Omental fat pad (tissue), 4 donors: Measurements from ENCODE around the gene EEF1A1. TPM values are rescaled to one million over a fixed set of nuclear protein-coding genes. Genes with fewer than 3 reads are reported as not detected.
"Not testable (repeated sequence)": the region's sequence is repeated elsewhere in the genome, so short reads cannot be mapped to it uniquely, and the experiment has no call there.

ENCODE experiments used
- ATAC-seq: fragments of 150-250 bp; one replicate; pipeline ENCODE4 v1.9.1; 2016; ENCODE audit warnings: mild to moderate bottlenecking, moderate library complexity; ENCODE audit not compliant: low FRiP score
- DNase-seq: peaks from one replicate; pipeline ENCODE4 v3.0.0-alpha.2; 2019; ENCODE audit warnings: low spot score
- CTCF ChIP-seq, 3 donors: fragments of 450-650 bp; IDR thresholded peaks; one replicate each; pipeline ENCODE4 v1.5.1; 2016 to 2017; ENCODE audit warnings: antibody characterized with exemption in 3 of 3, mild to moderate bottlenecking in 3 of 3, moderate library complexity in 2 of 3
- total RNA-seq, 4 donors: library from RNA; depleted of rRNA; stranded (reverse); fragments of >200 nt; gene quantifications; one replicate each; pipeline ENCODE4 v1.1.0, GENCODE V29; 2016

EEF1A1 gene
- total RNA-seq, 4 donors from 2014 or later, result 9,027 to 13,209 (median 10,672) TPM

DNA sequence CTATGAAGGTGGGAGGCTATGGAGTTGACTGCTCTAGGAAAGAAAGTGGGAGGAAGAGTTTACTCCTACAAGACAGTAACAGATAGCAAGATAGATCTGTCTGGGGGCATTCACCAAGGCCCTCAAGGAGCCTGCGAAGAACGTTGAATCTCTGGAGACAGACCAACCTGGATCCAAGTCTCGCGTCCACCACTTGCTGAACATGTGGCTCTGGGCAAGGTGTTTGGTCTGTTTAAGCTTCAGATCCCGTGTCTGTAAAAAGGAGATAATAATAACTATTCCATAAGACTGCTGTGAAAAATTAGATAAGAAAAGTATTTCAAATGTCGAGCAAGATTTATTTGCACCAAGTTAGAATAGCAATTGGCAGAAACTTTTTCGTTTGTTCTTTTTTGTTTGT lies 8.1 kb upstream of the EEF1A1 start:
- DNase-seq (no peak), ATAC-seq (no peak)
- no peak for TF ChIP-seq CTCF (IDR thresholded peaks at IDR 0.05)

DNA sequence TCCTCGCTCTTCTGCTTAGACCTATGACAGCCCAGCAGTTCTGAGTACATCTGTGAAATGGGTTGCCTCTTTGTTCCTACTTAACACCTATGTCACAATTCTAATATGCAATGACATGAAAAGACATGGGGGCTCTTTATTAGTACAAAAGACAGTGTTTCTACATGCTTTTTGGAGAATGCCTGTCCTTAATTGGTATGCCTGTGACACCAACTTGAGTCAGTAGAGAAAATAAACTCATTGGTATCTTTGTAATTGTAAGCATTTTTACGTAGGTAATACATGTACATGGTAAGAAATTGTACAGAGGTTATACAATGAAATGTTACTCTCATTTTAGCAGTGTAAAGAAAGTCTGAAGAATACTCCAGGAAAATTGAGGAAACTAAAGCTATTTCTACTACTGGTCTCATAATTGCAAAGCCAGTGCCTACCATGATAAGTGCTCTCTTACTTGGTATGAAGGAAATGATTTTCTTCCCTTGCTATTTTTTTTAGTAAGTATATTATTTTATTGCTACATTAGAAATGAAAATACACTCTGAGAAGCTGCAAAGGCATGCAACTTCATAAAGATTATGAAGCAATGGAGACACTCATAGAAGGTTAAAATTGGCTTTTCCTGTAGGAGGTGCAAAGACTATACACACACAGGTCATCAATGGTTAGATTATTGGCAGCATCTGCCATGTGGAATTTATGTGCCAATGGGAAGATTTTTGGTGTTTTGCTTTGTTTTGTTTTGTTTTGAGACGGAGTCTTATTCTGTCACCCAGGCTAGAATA lies 4.9 kb upstream of the EEF1A1 start:
- TF ChIP-seq CTCF (IDR thresholded peaks at IDR 0.05), result no peak

DNA sequence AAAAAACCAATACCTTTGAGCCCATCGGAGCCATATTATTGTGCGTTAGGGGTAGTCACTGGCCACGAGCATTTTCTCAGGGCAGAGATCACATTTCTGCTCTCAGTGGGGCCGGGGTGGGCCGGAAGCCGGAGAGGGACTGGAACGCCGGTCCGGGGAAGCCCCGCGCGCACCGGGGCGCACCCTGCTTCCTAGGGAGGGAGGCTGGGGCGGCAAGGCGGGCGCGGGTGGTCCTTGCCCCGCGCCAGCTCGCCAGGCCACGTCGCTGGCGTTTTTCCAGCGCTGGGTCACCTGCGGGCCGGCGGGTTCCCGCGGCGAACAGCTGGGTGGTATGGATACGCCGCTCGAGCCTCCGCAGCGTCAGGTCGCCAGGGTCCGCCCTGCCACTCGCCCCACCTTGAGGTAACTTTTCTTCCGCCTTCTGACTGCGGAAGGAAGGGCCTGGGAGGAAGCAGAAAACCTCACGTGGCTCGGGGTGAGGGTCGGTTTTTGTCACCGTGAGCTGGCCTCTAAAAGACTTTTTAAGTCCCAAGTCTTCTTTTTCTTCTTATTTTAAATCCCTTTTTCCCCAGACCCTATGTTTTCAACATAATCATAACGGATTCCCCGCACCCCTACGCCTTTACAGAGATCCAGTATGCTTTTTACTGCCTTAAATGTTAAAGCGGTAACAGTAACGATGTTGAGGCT lies 2.7 kb upstream of the EEF1A1 start:
- DNase-seq (peak; percentile 31), ATAC-seq (peak; percentile 17)
- no peak for TF ChIP-seq CTCF (IDR thresholded peaks at IDR 0.05)

More for the DNA sequence above, 4.9 kb upstream of the EEF1A1 start:
- ATAC-seq, result no peak
- no peak for DNase-seq

DNA sequence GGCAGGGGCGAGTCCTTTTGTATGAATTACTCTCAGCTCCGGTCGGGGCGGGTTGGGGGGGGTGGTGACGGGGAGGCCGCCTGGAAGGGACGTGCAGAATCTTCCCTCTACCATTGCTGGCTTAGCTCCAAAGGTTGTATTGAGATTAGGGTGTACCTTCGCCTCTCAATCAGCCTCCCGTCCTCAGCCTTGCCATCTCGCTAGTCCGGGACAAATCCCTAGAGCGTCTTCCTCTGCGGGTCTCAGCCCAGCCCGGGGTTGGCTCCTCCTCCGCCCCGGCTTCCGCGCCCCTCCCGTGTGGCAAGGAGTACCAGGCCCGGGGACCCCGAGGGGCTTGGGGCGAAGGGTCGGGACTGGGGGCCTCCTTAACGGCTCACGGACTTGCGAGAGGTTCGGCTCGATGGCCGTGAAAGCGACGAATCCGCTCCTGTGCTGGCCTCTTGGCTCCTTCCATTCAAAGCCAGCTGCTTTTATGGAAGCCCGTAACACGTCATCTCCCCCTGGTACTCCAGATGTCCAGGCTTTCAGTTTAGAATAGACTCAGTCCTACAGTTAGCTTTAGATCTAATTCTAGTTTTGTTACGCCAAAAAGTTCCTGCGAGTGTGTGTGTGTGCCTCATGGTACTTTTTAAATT lies 636 bp upstream of the EEF1A1 start:
- TF ChIP-seq CTCF (IDR thresholded peaks at IDR 0.05), result no peak
- peak; percentile 43 for DNase-seq
- peak; percentile 62 for ATAC-seq

DNA sequence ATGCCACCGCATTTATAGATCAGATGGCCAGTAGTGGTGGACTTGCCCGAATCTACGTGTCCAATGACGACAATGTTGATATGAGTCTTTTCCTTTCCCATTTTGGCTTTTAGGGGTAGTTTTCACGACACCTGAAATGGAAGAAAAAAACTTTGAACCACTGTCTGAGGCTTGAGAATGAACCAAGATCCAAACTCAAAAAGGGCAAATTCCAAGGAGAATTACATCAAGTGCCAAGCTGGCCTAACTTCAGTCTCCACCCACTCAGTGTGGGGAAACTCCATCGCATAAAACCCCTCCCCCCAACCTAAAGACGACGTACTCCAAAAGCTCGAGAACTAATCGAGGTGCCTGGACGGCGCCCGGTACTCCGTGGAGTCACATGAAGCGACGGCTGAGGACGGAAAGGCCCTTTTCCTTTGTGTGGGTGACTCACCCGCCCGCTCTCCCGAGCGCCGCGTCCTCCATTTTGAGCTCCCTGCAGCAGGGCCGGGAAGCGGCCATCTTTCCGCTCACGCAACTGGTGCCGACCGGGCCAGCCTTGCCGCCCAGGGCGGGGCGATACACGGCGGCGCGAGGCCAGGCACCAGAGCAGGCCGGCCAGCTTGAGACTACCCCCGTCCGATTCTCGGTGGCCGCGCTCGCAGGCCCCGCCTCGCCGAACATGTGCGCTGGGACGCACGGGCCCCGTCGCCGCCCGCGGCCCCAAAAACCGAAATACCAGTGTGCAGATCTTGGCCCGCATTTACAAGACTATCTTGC lies 725 bp downstream of the EEF1A1 start:
- TF ChIP-seq CTCF (IDR thresholded peaks at IDR 0.05), result no peak
- ATAC-seq, result peak; percentile 13
- peak; percentile 47 for DNase-seq

- ATAC-seq, DNase-seq: not testable (repeated sequence)
These were observed 1.6 kb downstream of the EEF1A1 start for GRCh38 chr6:73518982-73519881.

DNA sequence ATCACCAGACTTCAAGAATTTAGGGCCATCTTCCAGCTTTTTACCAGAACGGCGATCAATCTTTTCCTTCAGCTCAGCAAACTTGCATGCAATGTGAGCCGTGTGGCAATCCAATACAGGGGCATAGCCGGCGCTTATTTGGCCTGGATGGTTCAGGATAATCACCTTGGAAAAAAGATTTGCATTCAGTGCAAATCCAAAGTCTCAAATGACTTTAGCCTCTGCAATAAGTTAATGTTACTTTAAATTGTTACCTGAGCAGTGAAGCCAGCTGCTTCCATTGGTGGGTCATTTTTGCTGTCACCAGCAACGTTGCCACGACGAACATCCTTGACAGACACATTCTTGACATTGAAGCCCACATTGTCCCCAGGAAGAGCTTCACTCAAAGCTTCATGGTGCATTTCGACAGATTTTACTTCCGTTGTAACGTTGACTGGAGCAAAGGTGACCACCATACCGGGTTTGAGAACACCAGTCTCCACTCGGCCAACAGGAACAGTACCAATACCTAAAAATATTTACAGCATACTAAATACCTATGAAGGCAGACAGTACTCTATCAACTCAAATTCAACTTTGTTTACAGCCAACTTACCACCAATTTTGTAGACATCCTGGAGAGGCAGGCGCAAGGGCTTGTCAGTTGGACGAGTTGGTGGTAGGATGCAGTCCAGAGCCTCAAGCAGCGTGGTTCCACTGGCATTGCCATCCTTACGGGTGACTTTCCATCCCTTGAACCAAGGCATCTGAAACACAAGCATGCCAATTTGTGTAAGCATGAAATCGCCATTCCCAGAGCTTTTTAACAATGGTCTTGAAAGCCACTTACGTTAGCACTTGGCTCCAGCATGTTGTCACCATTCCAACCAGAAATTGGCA lies 2.5 kb downstream of the EEF1A1 start:
- not testable (repeated sequence) for DNase-seq, ATAC-seq
